Suprapubic skin (tissue), 4 donors: Measurements from ENCODE around the gene HEYL. TPM values are rescaled to one million over a fixed set of nuclear protein-coding genes. Genes with fewer than 3 reads are reported as not detected.

Experiments
- DNase-seq, 2 donors: peaks; one replicate each; pipeline ENCODE4 v3.0.0-alpha.2; 2019; ENCODE audit warnings: low spot score in 2 of 2
- H3K27ac ChIP-seq: fragments of 200-600 bp; sonication (generic); one replicate; pipeline ENCODE4 v1.5.1; 2019
- H3K27me3 ChIP-seq: fragments of 200-600 bp; sonication (generic); one replicate; pipeline ENCODE4 v1.5.1; 2019
- H3K36me3 ChIP-seq: fragments of 200-600 bp; sonication (generic); one replicate; pipeline ENCODE4 v1.5.1; 2019
- H3K4me1 ChIP-seq: fragments of 200-600 bp; sonication (generic); one replicate; pipeline ENCODE4 v1.5.1; 2019
- H3K4me3 ChIP-seq: fragments of 200-600 bp; sonication (generic); one replicate; pipeline ENCODE4 v1.5.1; 2019; ENCODE audit warnings: mild to moderate bottlenecking
- H3K9me3 ChIP-seq: fragments of 200-600 bp; sonication (generic); one replicate; pipeline ENCODE4 v1.5.1; 2019
- EP300 ChIP-seq: sonication (generic); formaldehyde crosslinking; IDR thresholded peaks from one replicate; pipeline ENCODE4 v1.6.1; 2017; ENCODE audit warnings: antibody characterized with exemption
- POLR2A ChIP-seq, 2 donors: fragments of 450-650 bp; IDR thresholded peaks; one replicate each; pipeline ENCODE4 v1.6.1; 2017; ENCODE audit warnings: antibody characterized with exemption in 2 of 2, mild to moderate bottlenecking in 2 of 2, moderate library complexity in 2 of 2
- POLR2AphosphoS5 ChIP-seq, 3 donors: sonication (generic); formaldehyde crosslinking; IDR thresholded peaks; one replicate each; pipeline ENCODE4 v1.6.1; 2017; ENCODE audit warnings: antibody characterized with exemption in 3 of 3
- WGBS: methylation state at CpG from one replicate; pipeline ENCODE4 v1.1.5; 2018; 5-methylcytosine and 5-hydroxymethylcytosine counted together
- total RNA-seq, 4 donors: library from RNA; depleted of rRNA; stranded (reverse); fragments of >200 nt; gene quantifications; one replicate each; pipeline ENCODE4 v1.1.0, GENCODE V29; 2016
- TF ChIP-seq, protein P1 (sequence below), 2 donors: fragments of 200-600 bp in 1 of 2; fragments of 450-650 bp in 1 of 2; sonication (generic) in 1 of 2; IDR thresholded peaks; one replicate each; pipeline ENCODE4 v1.5.1; 2016 to 2019; ENCODE audit warnings: antibody characterized with exemption in 2 of 2, mild to moderate bottlenecking in 1 of 2, moderate library complexity in 1 of 2

Gene HEYL
- total RNA-seq, 4 donors from 2014 or later, result 1.3 to 3.0 (median 1.8) TPM

DNA sequence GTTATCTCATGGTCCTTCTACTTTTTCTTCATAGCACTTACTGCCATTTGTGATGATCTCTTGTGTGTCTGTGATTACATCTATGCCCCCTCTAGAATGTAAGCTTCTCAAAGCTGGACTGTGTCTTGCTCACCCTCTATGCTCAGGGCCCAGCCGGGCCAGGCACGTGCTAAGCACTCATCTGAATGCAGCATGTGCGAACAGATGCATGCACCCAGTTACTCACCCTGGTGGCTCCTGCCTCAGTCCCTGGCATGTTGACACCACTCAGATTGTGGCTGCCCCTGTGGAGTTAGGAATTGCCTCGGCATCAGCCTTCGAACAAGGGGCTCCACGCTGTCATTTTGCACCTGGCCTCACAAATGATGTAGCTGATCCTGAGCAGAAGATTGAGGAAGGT, 43.3 kb downstream of the HEYL start:
- 68% methylated on average over 6 of the region's 6 CpGs for WGBS
- H3K36me3 ChIP-seq, result no peaks in the 10 kb centered on the region
- H3K27ac ChIP-seq, result no peak overlapping the region
- peaks cover 11% of the 10 kb centered on the region for H3K27me3 ChIP-seq
- no peaks in the 10 kb centered on the region for H3K4me1 ChIP-seq
- DNase-seq, result no peak
- TF ChIP-seq POLR2A (IDR thresholded peaks at IDR 0.05), result no peak
- no peak for TF ChIP-seq POLR2AphosphoS5 (IDR thresholded peaks at IDR 0.05)
- no peak for TF ChIP-seq EP300
- TF ChIP-seq, protein P1, sequence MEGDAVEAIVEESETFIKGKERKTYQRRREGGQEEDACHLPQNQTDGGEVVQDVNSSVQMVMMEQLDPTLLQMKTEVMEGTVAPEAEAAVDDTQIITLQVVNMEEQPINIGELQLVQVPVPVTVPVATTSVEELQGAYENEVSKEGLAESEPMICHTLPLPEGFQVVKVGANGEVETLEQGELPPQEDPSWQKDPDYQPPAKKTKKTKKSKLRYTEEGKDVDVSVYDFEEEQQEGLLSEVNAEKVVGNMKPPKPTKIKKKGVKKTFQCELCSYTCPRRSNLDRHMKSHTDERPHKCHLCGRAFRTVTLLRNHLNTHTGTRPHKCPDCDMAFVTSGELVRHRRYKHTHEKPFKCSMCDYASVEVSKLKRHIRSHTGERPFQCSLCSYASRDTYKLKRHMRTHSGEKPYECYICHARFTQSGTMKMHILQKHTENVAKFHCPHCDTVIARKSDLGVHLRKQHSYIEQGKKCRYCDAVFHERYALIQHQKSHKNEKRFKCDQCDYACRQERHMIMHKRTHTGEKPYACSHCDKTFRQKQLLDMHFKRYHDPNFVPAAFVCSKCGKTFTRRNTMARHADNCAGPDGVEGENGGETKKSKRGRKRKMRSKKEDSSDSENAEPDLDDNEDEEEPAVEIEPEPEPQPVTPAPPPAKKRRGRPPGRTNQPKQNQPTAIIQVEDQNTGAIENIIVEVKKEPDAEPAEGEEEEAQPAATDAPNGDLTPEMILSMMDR (IDR thresholded peaks at IDR 0.05), result no peak
- H3K4me3 ChIP-seq, result no peak overlapping the region
- H3K9me3 ChIP-seq, result no peaks in the 10 kb centered on the region

DNA sequence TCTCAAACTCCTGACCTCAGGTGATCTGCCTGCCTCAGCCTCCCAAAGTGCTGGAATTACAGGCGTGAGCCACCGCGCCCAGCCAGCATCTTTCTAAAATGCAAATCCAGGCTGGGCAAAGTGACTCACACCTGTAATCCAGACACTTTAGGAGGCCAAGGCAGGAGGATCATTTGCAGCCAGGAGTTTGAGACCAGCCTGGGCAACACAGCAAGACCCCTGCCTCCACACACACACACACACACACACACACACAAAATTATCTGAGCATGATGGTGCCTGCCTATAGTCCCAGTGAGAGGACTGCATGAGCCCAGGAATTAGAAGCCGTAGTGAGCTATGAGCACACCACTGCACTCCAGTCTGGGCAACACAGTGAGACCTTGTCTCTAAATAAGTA, 46.1 kb downstream of the HEYL start:
- no peaks in the 10 kb centered on the region for H3K9me3 ChIP-seq
- DNase-seq, result no peak
- H3K27ac ChIP-seq, result no peak overlapping the region
- WGBS, result 100% methylated on average over 4 of the region's 4 CpGs
- TF ChIP-seq POLR2A (IDR thresholded peaks at IDR 0.05) (no peak), EP300 (no peak), POLR2AphosphoS5 (IDR thresholded peaks at IDR 0.05) (no peak)
- TF ChIP-seq, protein P1 (IDR thresholded peaks at IDR 0.05), result no peak
- no peaks in the 10 kb centered on the region for H3K4me1 ChIP-seq
- peaks cover 7% of the 10 kb centered on the region for H3K27me3 ChIP-seq
- no peak overlapping the region for H3K4me3 ChIP-seq
- no peaks in the 10 kb centered on the region for H3K36me3 ChIP-seq

DNA sequence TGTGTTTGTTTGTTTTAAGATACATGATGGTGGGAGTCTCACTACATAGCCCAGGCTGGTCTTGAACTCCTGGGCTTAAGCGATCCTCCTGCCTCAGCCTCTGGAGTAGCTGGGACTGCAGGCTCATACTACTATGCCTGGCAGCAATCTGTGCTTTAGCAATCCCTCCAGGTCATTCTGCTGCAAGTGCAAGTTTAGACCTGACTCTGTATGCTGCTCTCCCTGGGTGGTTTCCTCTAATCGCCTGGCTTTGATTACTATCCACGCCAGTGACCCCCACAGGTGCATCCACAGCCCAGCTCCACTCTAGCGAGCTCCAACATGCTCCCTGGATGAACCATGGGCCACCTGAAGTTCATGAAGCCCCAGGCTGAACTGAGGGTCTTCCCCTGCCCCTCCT, 47.4 kb downstream of the HEYL start:
- no peak for DNase-seq
- 84% methylated on average over 4 of the region's 4 CpGs for WGBS
- H3K36me3 ChIP-seq, result no peaks in the 10 kb centered on the region
- H3K9me3 ChIP-seq, result no peaks in the 10 kb centered on the region
- peaks cover 7% of the 10 kb centered on the region for H3K27me3 ChIP-seq
- no peak overlapping the region for H3K27ac ChIP-seq
- H3K4me1 ChIP-seq, result no peaks in the 10 kb centered on the region
- TF ChIP-seq, protein P1 (IDR thresholded peaks at IDR 0.05), result no peak
- no peak for TF ChIP-seq POLR2AphosphoS5 (IDR thresholded peaks at IDR 0.05)
- no peak for TF ChIP-seq POLR2A (IDR thresholded peaks at IDR 0.05)
- TF ChIP-seq EP300, result no peak
- H3K4me3 ChIP-seq, result no peak overlapping the region

DNA sequence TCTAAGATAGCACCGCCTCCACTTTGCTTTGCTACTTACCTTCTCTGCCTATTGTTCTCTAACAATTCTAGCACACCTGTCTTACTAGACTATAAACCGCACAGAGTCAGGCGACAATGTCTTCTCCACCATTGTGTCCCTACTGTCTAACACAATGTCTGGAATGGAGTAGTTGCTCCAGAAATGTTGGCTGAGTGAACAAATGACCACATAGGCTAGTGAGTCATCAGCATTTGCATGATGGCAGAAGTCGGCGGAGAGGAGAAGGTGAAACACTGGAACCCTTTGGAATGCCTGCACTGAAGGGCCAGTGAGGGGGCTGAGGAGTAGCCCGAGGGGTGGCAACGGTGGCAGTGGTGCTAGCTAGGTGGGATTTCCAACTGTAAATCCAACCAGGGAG, 48.9 kb downstream of the HEYL start:
- Histone ChIP-seq H3K27me3 (no peaks in the 10 kb centered on the region), H3K4me3 (no peak overlapping the region), H3K9me3 (no peaks in the 10 kb centered on the region), H3K4me1 (no peaks in the 10 kb centered on the region), H3K36me3 (no peaks in the 10 kb centered on the region), H3K27ac (no peak overlapping the region)
- no peak for DNase-seq
- no peak for TF ChIP-seq POLR2A (IDR thresholded peaks at IDR 0.05)
- TF ChIP-seq, protein P1 (IDR thresholded peaks at IDR 0.05), result no peak
- no peak for TF ChIP-seq EP300
- 89% methylated on average over 7 of the region's 7 CpGs for WGBS

DNA sequence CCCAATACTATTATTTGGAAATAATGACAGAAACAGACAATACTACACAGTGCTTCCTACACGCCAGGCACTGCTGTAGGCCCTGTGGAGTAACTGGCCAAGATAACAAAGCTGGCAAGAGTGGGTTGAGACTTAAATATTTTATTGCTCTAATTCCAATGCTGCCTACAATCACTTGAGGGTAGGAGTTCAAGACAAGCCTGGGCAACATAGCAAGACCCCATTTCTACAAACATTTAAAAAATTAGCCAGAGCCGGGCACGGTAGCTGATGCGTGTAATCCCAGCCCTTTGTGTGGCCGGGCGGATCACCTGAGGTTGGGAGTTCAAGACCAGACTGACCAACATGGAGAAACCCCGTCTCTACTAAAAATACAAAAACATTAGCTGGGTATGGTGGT, 53.5 kb downstream of the HEYL start:
- Histone ChIP-seq H3K4me3 (no peak overlapping the region), H3K9me3 (no peaks in the 10 kb centered on the region), H3K27ac (no peak overlapping the region), H3K27me3 (no peaks in the 10 kb centered on the region), H3K36me3 (no peaks in the 10 kb centered on the region), H3K4me1 (no peaks in the 10 kb centered on the region)
- DNase-seq, result no peak
- TF ChIP-seq EP300, result no peak
- TF ChIP-seq POLR2A (IDR thresholded peaks at IDR 0.05), result no peak
- TF ChIP-seq, protein P1 (IDR thresholded peaks at IDR 0.05), result no peak
- TF ChIP-seq POLR2AphosphoS5 (IDR thresholded peaks at IDR 0.05), result no peak
- WGBS, result 97% methylated on average over 7 of the region's 7 CpGs
